Astrocyte of the hippocampus (primary cell): ENCODE measurements around the gene RETSAT.
"Not testable (repeated sequence)": the region's sequence is repeated elsewhere in the genome, so short reads cannot be mapped to it uniquely, and the experiment has no call there.

Experiments
- DNase-seq: peaks from one replicate; pipeline ENCODE4 v3.0.0; 2011; ENCODE audit warnings: low read depth, low spot score

Gene RETSAT

GRCh38 chr2:85354286-85355072, at the start of gene RETSAT, which contains the start of gene ELMOD3:
RETSAT (minus strand) TSS chr2:85354528; CDS start chr2:85354507, 21 bp downstream.
ELMOD3 (plus strand) TSS chr2:85354769; CDS start chr2:85357199, 2,430 bp downstream.
- peak; percentile 99 for DNase-seq

GRCh38 chr2:85401844-85402243, 47.5 kb upstream of the RETSAT start:
- no peak for DNase-seq

DNA sequence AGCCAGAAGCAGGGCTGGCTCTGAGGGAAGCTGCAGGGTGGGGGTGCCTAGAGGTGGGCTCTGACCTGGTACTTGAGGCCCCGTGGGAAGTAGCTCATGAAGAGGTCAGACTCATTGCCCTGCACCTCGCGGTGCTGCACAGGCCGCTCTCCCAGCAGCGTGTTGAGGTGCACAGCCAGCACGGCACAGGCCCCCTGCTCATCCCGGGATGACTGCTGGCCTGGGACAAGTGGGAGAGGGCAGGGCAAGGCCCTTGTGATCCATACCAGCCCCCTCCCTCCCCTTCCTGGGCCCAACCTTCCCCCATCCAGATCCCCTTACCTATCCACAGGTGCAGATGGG, 47.1 kb upstream of the RETSAT start:
- DNase-seq = no peak

- no peak for DNase-seq
Observed at GRCh38 chr2:85400541-85401463, 46.5 kb upstream of the RETSAT start.

DNA sequence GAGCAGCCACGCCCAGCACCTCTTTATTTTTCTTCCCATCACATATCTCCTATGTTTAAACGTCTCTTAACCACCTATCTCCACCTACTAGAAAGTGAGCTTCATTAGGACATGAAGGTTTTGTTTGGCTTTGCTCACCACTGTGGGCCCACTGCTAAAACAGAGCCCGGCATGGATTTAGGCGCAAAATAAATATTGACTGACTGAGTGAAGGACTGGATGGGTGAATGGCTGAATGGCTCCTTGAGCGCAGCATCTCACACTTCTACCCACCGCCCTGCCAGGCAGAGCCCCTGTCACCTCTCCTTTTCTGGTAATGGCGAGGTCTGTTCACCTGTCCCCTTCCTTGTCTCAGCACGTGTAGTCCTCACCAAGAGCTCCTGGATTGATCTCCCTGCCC, 45.7 kb upstream of the RETSAT start:
- DNase-seq = no peak

- DNase-seq = no peak
Observed at GRCh38 chr2:85399183-85399455, 44.8 kb upstream of the RETSAT start.

DNA sequence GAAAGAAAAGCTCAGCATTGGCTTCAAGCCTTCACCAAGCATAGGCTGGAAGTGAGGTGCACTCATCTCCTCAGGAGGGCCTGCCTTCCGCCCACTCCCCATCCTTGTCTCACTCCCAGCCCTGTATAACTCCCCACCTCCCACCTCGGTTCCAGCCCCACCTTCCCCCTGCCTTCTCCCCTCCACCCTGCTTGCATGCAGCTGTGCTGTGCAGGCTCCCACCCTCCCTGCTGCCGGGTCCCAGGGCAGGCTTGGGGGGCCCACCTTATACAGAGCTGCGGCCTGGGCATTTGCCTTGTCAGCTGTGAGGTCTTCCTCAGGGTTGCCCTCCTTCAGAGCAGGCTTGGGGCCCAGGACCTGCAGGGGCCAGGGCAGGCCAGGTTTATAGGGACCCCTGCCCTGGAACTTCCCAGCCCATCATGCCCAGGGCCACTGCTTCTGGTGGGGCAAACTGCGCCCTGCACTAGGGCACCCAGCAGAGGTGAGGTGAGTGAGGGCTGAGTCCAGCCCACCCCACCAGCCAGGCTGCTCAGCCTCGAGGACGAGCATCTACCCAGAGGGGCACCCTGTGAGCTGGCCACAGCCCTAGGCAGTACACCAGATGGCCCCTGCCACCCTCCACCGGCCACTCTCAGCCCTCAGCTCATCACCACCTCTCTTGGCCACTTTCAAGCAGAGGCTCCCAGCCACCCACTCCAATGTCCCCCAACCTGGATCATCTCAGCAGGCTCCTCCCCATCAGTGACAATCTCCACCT, 44.3 kb upstream of the RETSAT start:
- no peak for DNase-seq

- DNase-seq = no peak
Observed at GRCh38 chr2:85397925-85398331, 43.6 kb upstream of the RETSAT start.

GRCh38 chr2:85396531-85397470, 42.5 kb upstream of the RETSAT start:
- no peak for DNase-seq

DNA sequence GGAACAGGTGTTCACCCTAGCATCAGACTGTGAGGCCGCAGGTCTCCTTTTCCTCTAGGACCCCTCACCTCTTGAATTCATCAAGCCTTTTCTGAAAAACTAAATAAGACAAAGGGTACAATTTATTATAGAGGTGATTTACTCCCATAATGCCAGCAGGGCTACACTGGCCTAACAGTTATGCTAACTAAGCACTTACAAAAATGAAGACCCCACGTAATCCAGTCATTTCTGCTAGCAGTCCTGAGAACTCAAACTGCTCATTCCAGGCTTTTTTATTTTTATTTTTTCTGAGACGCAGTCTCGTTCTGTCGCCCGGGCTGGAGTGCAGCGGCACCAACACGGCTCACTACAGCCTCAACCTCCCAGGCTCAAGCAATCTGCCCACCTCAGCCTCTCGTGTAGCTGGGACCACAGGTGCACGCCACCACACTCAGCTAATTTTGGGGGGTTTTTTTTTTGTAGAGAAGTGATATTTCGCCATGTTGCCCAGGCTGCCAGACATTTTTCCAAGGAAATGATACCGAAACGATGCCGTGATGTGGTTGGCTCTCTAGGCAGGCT, 41.7 kb upstream of the RETSAT start:
- no peak for DNase-seq

DNA sequence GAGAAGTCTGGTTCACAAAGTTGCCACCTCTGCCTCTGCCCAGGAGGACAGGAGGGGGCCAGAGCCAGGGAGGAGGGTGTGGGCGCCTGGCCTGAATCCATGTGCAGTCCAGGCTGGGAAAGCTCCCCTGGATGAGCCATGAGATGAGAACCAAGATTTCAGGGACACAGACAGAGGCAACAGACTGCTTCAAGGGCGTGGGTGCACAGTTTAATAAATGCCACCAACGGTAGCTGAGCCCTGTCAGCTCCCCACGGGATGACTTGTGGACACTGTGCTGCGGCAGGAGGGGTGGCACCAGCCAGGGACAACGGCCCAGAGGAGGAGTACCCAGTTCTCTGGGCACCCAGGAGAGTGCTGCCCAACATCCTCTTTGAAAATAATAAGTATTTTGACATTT, 40.6 kb upstream of the RETSAT start:
- no peak for DNase-seq

GRCh38 chr2:85394261-85394681, 39.9 kb upstream of the RETSAT start:
- DNase-seq = peak; percentile 28

DNA sequence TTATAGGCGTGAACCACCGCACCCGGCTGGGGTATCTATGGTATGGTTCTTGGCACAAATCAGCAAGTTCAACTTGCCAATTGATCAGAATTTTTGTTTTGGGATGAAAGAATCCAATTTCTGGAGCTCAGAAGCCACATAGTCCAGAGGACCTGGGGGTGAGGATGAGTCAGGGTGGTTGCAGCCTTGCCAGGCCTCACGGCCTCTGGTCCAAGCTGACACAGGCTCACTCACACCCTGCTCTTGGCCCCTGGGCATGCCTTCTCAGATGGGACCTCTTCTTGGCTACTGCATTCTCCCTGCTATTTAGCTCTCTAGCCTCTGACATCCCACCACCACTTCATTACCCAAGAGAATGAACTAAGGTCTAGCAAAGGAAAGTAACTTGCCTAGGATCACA, 39.5 kb upstream of the RETSAT start:
- peak; percentile 16 for DNase-seq

- DNase-seq = peak; percentile 61
Observed at GRCh38 chr2:85390941-85391669, 36.8 kb upstream of the RETSAT start.

DNA sequence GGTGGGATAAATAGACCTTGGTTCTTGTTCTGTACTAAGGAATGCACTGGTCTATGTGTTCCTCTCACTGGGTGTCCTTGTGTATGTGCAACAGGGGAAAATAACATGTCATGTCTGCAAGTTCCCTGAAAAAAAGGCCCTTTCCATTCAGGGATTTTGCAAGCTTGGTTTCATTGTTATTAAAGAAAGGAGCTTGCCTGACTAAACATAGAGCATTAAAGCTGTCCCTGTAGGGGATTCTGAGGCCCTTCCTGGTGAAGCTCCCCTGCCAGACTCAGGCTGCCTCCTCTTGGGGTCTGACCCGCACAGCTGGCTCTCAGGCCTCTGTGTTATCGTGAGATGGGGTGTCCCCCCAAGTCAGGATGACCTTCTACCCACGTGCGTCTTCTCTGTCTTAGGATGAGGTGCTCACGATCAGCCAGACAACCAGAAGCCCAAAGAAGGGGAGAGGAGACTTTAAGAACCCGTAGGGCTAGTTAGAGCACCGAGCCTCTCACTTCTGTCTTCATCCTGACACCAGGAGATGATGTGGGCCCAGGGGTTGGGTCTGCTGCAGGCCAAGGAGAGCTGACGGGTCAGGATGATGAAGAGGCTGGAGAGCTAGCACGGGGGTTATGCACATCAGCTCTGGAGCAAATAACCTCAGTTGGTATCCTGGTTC, 34.7 kb upstream of the RETSAT start:
- DNase-seq = no peak

- no peak for DNase-seq
Observed at GRCh38 chr2:85387754-85388153, 33.4 kb upstream of the RETSAT start.

GRCh38 chr2:85385746-85386145, 31.4 kb upstream of the RETSAT start:
- no peak for DNase-seq

- DNase-seq = no peak
Observed at GRCh38 chr2:85383850-85384249, 29.5 kb upstream of the RETSAT start.

DNA sequence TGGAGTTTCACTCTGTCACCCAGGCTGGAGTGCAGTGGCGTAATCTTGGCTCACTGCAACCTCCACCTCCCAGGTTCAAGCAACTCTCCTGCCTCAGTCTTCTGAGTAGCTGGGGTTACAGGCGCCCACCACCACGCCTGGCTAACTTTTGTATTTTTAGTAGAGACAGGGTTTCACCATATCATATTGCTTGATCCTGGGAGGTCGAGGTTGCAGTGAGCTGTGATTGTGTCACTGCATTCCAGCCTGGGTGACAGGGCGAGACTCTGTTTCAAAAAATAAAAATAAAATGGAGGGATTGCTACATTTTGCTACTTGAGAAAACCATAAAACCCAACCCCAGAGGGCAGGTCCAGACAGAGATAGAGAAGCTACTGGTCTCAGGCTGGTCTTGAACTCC, 28.8 kb upstream of the RETSAT start:
- DNase-seq = not testable (repeated sequence)
